RWPE2 (cell line): ENCODE data around the gene TTC28.

ENCODE experiments used
- ATAC-seq: fragments of 200-7000 bp; cut with Tn5 transposase; 3 replicates; pipeline ENCODE4 v1.9.1; 2021; ENCODE audit warnings: low read depth
- DNase-seq: peaks from one replicate; pipeline ENCODE4 v3.0.0-alpha.2; 2020; ENCODE audit warnings: low spot score
- H3K27ac ChIP-seq: fragments of 450-650 bp; 2 replicates; pipeline ENCODE4 v1.5.1; 2017; ENCODE audit warnings: mild to moderate bottlenecking; ENCODE audit not compliant: poor library complexity, severe bottlenecking
- H3K27me3 ChIP-seq: fragments of 250-450 bp; sonication (Bioruptor Pico); 2 replicates; pipeline ENCODE4 v1.5.1; 2021; ENCODE audit warnings: mild to moderate bottlenecking, moderate library complexity; ENCODE audit not compliant: insufficient read depth, poor library complexity, severe bottlenecking
- H3K36me3 ChIP-seq: fragments of 250-450 bp; sonication (Bioruptor Pico); 2 replicates; pipeline ENCODE4 v1.5.1; 2020; ENCODE audit warnings: low read depth, mild to moderate bottlenecking, moderate library complexity
- H3K4me1 ChIP-seq: fragments of 250-450 bp; sonication (Bioruptor Pico); 2 replicates; pipeline ENCODE4 v1.5.1; 2021; ENCODE audit warnings: mild to moderate bottlenecking, moderate library complexity; ENCODE audit not compliant: insufficient read depth, poor library complexity, severe bottlenecking
- H3K4me3 ChIP-seq: fragments of 250-450 bp; sonication (Bioruptor Pico); 2 replicates; pipeline ENCODE4 v1.5.1; 2021; ENCODE audit warnings: mild to moderate bottlenecking, moderate library complexity; ENCODE audit not compliant: severe bottlenecking
- H3K9me3 ChIP-seq: fragments of 250-450 bp; sonication (Bioruptor Pico); 2 replicates; pipeline ENCODE4 v1.5.1; 2021; ENCODE audit warnings: mild to moderate bottlenecking, moderate library complexity; ENCODE audit not compliant: severe bottlenecking
- TF ChIP-seq, protein P1 (sequence below): fragments of 450-650 bp; IDR thresholded peaks from one replicate; pipeline ENCODE4 v1.5.1; 2017; ENCODE audit warnings: mild to moderate bottlenecking, moderate library complexity; ENCODE audit not compliant: poor library complexity, severe bottlenecking

The TTC28 gene

DNA sequence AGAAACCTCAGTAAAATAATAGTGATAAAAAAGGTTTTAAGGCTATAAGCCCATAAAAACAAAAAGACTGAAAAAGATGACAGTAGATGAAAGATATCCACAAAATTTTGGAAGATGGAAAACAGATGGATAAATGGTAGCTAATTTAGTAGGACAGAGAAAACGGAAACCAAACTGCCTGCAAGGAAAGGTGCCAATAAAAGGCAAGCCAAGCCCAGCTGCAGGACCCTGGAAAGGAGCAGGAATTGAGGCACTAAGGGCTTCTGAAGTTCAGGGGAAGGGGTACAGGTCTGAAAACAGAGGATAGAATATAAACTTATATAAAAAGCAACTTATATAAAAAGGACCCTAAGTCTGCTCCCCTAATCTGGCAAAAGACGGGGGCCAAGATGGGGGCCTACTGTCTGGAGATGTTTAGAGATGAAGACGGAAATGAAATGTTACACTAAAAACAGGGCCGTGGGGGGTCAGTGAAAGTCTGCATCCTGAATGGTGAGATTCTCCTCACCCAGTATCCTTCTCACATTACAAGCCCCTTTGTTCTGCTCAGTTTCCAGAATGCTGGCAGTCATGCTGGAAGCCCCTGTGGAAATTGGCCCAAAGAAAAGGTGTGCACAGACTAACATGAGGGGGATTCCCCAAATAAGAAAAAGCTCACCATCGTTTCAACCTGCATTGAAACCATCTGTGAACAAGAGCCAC lies 491.3 kb downstream of the TTC28 start:
- Histone ChIP-seq H3K27me3 (no peaks in the 10 kb centered on the region), H3K27ac (no peak overlapping the region), H3K4me1 (no peaks in the 10 kb centered on the region), H3K4me3 (no peak overlapping the region), H3K9me3 (no peaks in the 10 kb centered on the region), H3K36me3 (no peaks in the 10 kb centered on the region)
- DNase-seq: no peak
- TF ChIP-seq, protein P1, sequence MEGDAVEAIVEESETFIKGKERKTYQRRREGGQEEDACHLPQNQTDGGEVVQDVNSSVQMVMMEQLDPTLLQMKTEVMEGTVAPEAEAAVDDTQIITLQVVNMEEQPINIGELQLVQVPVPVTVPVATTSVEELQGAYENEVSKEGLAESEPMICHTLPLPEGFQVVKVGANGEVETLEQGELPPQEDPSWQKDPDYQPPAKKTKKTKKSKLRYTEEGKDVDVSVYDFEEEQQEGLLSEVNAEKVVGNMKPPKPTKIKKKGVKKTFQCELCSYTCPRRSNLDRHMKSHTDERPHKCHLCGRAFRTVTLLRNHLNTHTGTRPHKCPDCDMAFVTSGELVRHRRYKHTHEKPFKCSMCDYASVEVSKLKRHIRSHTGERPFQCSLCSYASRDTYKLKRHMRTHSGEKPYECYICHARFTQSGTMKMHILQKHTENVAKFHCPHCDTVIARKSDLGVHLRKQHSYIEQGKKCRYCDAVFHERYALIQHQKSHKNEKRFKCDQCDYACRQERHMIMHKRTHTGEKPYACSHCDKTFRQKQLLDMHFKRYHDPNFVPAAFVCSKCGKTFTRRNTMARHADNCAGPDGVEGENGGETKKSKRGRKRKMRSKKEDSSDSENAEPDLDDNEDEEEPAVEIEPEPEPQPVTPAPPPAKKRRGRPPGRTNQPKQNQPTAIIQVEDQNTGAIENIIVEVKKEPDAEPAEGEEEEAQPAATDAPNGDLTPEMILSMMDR: no peak
- no peak for ATAC-seq

DNA sequence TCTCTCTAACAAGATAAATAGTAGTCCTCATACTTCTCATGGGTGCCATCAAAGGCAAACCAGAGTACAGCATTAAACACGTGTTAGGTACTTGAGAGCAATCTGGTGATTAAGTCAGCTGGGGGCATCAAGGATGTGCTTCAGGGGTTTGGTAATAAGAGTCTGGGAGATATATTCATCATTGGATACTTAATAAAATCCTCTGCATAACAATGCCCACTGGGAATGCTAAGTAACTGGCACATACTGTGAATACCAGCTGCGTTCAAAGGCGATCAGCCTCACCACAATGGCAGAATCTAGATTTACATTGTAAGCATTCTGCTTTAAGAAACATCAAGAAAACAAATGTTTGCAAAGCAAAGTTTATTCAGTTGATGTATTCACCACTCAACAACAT lies 492.0 kb downstream of the TTC28 start:
- DNase-seq (no peak), ATAC-seq (no peak)
- no peaks in the 10 kb centered on the region for H3K9me3 ChIP-seq
- no peaks in the 10 kb centered on the region for H3K36me3 ChIP-seq
- H3K4me3 ChIP-seq: no peak overlapping the region
- no peak overlapping the region for H3K27ac ChIP-seq
- TF ChIP-seq, protein P1: no peak
- no peaks in the 10 kb centered on the region for H3K27me3 ChIP-seq
- no peaks in the 10 kb centered on the region for H3K4me1 ChIP-seq

DNA sequence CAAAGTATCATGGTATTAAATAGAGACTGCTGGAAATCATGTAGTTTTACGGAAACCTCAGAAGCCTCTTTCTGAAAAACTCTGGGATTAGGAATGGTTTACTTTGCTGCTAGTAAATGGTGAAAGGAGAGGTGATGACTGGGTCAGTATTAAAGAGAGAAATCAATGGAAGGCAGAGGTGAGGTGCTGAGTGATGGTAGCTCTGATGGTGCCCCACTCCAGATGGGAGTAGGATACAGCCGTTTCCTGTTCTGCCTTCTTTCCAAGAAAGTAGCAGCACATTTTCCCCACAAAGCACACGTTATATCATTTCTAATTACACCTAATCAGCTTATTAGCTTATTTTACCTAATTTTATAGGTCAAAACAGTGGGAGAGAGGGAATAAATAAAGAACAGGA lies 493.0 kb downstream of the TTC28 start:
- Histone ChIP-seq H3K4me3 (no peak overlapping the region), H3K36me3 (no peaks in the 10 kb centered on the region), H3K27me3 (no peaks in the 10 kb centered on the region), H3K9me3 (no peaks in the 10 kb centered on the region), H3K27ac (no peak overlapping the region), H3K4me1 (no peaks in the 10 kb centered on the region)
- ATAC-seq (no peak), DNase-seq (no peak)
- TF ChIP-seq, protein P1: no peak

DNA sequence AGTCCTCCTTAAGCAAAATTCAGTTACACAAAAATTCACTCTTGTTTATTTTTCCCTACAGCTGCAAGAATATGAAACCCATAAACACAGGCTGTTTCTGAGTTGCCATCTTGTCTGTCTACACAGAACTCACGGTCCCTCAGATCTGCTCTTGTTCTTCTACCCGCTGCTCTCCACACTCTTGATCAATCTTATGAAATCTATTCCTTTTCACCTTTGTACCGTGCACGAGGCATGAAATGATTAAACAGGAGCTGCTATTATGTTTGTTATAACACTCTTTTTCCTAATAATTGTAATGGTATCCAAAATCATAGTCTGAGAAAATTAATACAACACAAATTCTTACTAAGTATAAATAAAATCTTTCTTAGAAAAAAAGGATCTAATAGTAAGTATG lies 494.5 kb downstream of the TTC28 start:
- TF ChIP-seq, protein P1: no peak
- Histone ChIP-seq H3K4me3 (no peak overlapping the region), H3K36me3 (no peaks in the 10 kb centered on the region), H3K27me3 (no peaks in the 10 kb centered on the region), H3K27ac (no peak overlapping the region), H3K9me3 (no peaks in the 10 kb centered on the region), H3K4me1 (no peaks in the 10 kb centered on the region)
- no peak for ATAC-seq
- DNase-seq: no peak

DNA sequence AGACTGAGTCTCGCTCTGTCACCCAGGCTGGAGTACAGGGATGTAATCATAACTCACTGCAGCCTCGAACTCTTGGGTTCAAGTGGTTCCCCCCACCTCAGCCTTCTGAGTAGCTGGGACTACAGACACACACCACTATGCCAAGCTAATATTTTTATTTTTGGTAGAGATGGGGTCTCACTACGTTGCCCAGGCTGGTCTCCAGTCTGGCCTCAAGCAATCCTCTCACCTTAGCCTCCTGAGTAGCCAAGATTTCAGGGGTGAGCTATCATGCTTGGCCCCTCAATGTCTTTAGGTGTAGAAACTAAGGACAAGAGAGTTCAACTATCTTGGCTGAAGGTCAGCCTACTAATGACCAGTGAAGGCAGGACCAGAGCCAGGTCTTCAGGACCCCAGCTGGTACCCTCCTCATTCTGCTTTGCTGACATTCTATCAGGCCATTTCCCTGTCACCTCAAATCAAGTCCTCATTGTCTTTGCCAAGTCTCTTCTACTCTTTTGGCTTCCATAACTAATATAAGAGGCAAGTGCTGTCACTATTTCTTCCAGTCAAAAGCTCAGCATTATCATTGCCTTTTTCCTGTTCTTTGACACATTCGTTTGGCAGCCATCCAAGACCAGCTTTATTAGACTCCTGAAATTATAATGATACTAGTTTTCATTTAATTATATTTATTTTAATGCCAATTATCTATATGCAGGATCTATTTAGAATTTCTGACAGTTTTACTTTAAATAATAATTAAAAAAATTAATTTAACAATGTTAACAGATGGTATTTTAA lies 496.4 kb downstream of the TTC28 start:
- ATAC-seq (no peak), DNase-seq (no peak)
- Histone ChIP-seq H3K36me3 (no peaks in the 10 kb centered on the region), H3K27me3 (no peaks in the 10 kb centered on the region), H3K9me3 (no peaks in the 10 kb centered on the region), H3K27ac (no peak overlapping the region), H3K4me1 (no peaks in the 10 kb centered on the region), H3K4me3 (no peak overlapping the region)
- TF ChIP-seq, protein P1: no peak
